ENCODE measurements around the gene MID1.

Gene MID1

GRCh38 chrX:10524578-10524977 lies 95.8 kb downstream of the MID1 start:
- DNase-seq = no peak

GRCh38 chrX:10519761-10520160 lies 100.6 kb downstream of the MID1 start:
- DNase-seq = no peak

GRCh38 chrX:10519278-10519677 lies 101.1 kb downstream of the MID1 start:
- no peak for DNase-seq

GRCh38 chrX:10518073-10518472 lies 102.3 kb downstream of the MID1 start:
- no peak for DNase-seq

GRCh38 chrX:10516781-10517322 lies 103.5 kb downstream of the MID1 start:
- DNase-seq = no peak

GRCh38 chrX:10514891-10515290 lies 105.5 kb downstream of the MID1 start:
- DNase-seq = no peak

GRCh38 chrX:10513974-10514373 lies 106.4 kb downstream of the MID1 start:
- DNase-seq = no peak

GRCh38 chrX:10512741-10513140 lies 107.6 kb downstream of the MID1 start:
- no peak for DNase-seq

- no peak for DNase-seq
Observed at GRCh38 chrX:10512258-10512657, 108.1 kb downstream of the MID1 start.

- no peak for DNase-seq
Observed at GRCh38 chrX:10509397-10509796, 111.0 kb downstream of the MID1 start.

- DNase-seq = no peak
Observed at GRCh38 chrX:10508891-10509290, 111.5 kb downstream of the MID1 start.

- DNase-seq = no peak
Observed at GRCh38 chrX:10507876-10508275, 112.5 kb downstream of the MID1 start.

- DNase-seq = no peak
Observed at GRCh38 chrX:10507181-10507580, 113.2 kb downstream of the MID1 start.

- DNase-seq = no peak
Observed at GRCh38 chrX:10506781-10507180, 113.6 kb downstream of the MID1 start.

- no peak for DNase-seq
Observed at GRCh38 chrX:10505726-10506125, 114.7 kb downstream of the MID1 start.

- no peak for DNase-seq
Observed at GRCh38 chrX:10502961-10503360, 117.4 kb downstream of the MID1 start.

- DNase-seq = no peak
Observed at GRCh38 chrX:10501611-10502010, 118.8 kb downstream of the MID1 start.

GRCh38 chrX:10496345-10496965 lies 123.9 kb downstream of the MID1 start:
- DNase-seq = no peak

- DNase-seq = no peak
Observed at GRCh38 chrX:10495677-10496076, 124.7 kb downstream of the MID1 start.

GRCh38 chrX:10492250-10492649 lies 128.1 kb downstream of the MID1 start:
- DNase-seq = no peak

GRCh38 chrX:10486373-10486772 lies 134.0 kb downstream of the MID1 start:
- no peak for DNase-seq

GRCh38 chrX:10485326-10485725 lies 135.1 kb downstream of the MID1 start:
- no peak for DNase-seq

GRCh38 chrX:10484683-10485247 lies 135.6 kb downstream of the MID1 start:
- DNase-seq = no peak

- DNase-seq = no peak
Observed at GRCh38 chrX:10483191-10483831, 137.1 kb downstream of the MID1 start.

All from stimulated activated CD4-positive, alpha-beta T cell treated with anti-CD3 and anti-CD28 coated beads, Interleukin-4, amount 100 ng/mL, for 4 hours (primary cell).